ENCODE measurements around the gene ITSN1. TPM values are rescaled to one million over a fixed set of nuclear protein-coding genes. Genes with fewer than 3 reads are reported as not detected.

Gene ITSN1
- total RNA-seq, 1 donor from 2014 or later, result 116 TPM

DNA sequence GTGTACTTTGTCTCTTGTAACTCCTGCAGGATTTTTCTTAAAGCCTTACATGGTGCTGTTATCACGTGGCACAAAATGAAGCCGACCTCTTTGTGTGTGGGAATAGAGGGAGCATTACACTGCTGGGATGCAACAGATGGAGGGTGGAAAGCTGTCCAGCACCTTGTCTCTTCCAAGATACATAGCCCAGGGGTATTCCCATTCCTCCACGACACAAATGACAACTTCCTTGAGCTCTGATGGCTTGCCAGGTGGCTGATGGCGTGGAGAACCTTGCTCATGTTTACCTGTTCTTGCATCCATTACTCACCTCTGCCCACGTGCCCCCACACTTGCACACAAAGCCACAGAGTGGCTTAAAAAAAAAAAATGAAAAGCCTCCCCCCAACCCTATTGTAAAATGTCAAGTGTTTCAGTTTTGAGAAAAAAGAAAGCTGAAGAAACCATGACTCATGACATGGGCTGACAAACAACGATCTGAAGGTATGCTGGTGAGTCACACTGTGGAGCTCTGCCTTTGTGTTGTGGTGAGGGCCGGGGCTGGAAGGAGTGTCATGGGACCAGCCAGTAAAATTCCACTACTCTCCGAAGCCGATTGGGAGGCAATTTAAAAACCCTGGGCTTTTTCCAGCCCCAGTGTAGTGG, 305.3 kb downstream of the ITSN1 start:
- H3K4me3 Mint-ChIP-seq (ENCODE audit: low read depth), result peak overlapping the region; percentile 47
- peak overlapping the region; percentile 97 for H3K27ac Mint-ChIP-seq
- H3K4me1 Mint-ChIP-seq (ENCODE audit: low read depth), result peaks cover 19% of the 10 kb centered on the region
- DNase-seq (ENCODE audit: low spot score, unreplicated experiment), result peak; percentile 22
- H3K9me3 Mint-ChIP-seq (ENCODE audit: low read depth), result peaks cover 9% of the 10 kb centered on the region
- TF ChIP-seq, protein P1, sequence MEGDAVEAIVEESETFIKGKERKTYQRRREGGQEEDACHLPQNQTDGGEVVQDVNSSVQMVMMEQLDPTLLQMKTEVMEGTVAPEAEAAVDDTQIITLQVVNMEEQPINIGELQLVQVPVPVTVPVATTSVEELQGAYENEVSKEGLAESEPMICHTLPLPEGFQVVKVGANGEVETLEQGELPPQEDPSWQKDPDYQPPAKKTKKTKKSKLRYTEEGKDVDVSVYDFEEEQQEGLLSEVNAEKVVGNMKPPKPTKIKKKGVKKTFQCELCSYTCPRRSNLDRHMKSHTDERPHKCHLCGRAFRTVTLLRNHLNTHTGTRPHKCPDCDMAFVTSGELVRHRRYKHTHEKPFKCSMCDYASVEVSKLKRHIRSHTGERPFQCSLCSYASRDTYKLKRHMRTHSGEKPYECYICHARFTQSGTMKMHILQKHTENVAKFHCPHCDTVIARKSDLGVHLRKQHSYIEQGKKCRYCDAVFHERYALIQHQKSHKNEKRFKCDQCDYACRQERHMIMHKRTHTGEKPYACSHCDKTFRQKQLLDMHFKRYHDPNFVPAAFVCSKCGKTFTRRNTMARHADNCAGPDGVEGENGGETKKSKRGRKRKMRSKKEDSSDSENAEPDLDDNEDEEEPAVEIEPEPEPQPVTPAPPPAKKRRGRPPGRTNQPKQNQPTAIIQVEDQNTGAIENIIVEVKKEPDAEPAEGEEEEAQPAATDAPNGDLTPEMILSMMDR (IDR thresholded peaks at IDR 0.05; ENCODE audit: unreplicated experiment), result no peak
- peaks cover 11% of the 10 kb centered on the region for H3K36me3 Mint-ChIP-seq (ENCODE audit: insufficient read depth)
- no peaks in the 10 kb centered on the region for H3K27me3 Mint-ChIP-seq

DNA sequence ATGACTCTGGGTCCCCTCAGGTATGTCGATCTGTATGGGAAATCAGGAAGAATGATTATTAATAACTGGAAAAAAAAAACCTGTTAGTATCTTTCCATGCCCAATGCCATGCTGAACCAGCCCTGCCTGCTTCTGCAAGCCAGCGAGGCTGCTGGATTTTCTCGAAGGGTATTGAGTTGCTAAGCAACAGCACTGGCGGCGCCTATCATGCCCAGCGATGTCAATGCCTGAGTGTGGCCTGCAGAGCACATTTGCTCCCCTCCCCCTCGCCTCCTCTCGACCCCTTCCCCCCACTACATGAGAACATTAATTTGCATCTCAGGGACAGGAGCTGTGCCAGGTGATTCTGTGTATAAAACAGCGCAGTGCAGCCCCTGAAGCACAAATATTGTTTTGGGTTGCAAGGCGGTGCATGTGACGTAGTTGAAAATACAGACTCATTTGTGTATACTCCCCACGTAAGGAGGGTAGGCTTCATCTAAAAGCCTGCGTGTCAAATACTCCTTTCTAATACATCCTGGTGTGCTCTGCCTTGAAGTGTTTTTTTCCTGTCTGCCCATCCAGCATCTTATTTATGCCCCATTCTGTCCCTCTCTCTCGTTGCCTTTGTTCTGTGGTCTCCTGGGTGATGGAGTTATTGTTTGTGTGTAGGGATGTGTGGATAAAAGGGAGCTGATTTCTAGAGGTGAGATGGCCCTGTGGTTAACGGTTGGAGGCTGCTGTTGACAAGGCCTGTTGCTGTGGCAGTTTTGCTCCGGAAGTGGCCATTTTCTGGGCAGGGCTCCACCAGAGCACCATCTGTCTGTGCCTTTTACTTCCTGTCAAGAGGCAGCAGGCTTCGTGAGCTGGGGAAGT, 306.0 kb downstream of the ITSN1 start:
- peak overlapping the region; percentile 97 for H3K27ac Mint-ChIP-seq
- peak; percentile 39 for DNase-seq (ENCODE audit: low spot score, unreplicated experiment)
- peaks cover 10% of the 10 kb centered on the region for H3K36me3 Mint-ChIP-seq (ENCODE audit: insufficient read depth)
- H3K4me3 Mint-ChIP-seq (ENCODE audit: low read depth), result peak overlapping the region; percentile 47
- peaks cover 19% of the 10 kb centered on the region for H3K4me1 Mint-ChIP-seq (ENCODE audit: low read depth)
- peaks cover 9% of the 10 kb centered on the region for H3K9me3 Mint-ChIP-seq (ENCODE audit: low read depth)
- TF ChIP-seq, protein P1 (IDR thresholded peaks at IDR 0.05; ENCODE audit: unreplicated experiment), result no peak
- no peaks in the 10 kb centered on the region for H3K27me3 Mint-ChIP-seq

DNA sequence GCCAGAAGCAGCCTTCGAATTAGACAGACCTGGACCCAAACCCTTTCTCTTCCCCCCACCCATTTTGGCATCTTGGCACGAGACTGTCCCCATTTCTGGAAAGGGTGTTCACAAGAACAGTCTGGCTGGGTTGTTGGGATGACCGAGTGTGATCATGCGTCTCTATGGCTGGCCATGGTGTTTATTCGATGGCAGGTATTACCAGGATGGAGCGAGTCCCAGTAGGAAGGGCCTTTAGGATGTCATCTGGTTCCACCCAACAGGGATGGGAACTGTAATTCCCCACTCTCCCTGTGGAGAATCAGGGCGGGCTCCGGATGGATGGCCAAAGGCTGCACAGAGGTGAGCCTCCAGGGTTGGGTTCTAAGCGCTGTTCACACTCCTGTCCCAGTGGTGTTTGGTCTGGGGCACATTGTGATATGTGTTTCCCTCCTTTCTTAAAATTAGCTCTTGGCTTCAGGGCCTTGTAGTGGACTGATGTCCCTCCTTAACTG, 306.7 kb downstream of the ITSN1 start:
- peaks cover 19% of the 10 kb centered on the region for H3K4me1 Mint-ChIP-seq (ENCODE audit: low read depth)
- H3K27ac Mint-ChIP-seq, result peak overlapping the region; percentile 97
- no peak for DNase-seq (ENCODE audit: low spot score, unreplicated experiment)
- H3K36me3 Mint-ChIP-seq (ENCODE audit: insufficient read depth), result peaks cover 10% of the 10 kb centered on the region
- H3K9me3 Mint-ChIP-seq (ENCODE audit: low read depth), result peaks cover 9% of the 10 kb centered on the region
- H3K4me3 Mint-ChIP-seq (ENCODE audit: low read depth), result no peak overlapping the region
- TF ChIP-seq, protein P1 (IDR thresholded peaks at IDR 0.05; ENCODE audit: unreplicated experiment), result no peak
- H3K27me3 Mint-ChIP-seq, result no peaks in the 10 kb centered on the region

Other genes starting within 250 kb of the ITSN1 start
- gene IFNGR2, start 239.1 kb upstream of the ITSN1 start, total RNA-seq, result 63.0 and 65.3 TPM in 2 replicates
- gene TMEM50B, start 162.5 kb upstream of the ITSN1 start, total RNA-seq, result 39.4 and 39.9 TPM in 2 replicates
- gene DNAJC28, start 150.8 kb upstream of the ITSN1 start, total RNA-seq, result 4.9 and 5.5 TPM in 2 replicates
- 100 and 105 TPM in 2 replicates for gene GART, start 100.4 kb upstream of the ITSN1 start, total RNA-seq
- 395 and 416 TPM in 2 replicates for gene SON, start 99.5 kb upstream of the ITSN1 start, total RNA-seq
- 21.9 and 23.1 TPM in 2 replicates for gene DONSON, start 53.8 kb upstream of the ITSN1 start, total RNA-seq
- gene CRYZL1, start 760 bp upstream of the ITSN1 start, total RNA-seq, result 39.9 and 42.8 TPM in 2 replicates